Right renal pelvis (tissue), 4 donors: ENCODE results near the gene SH3TC2. TPM values are rescaled to one million over a fixed set of nuclear protein-coding genes. Genes with fewer than 3 reads are reported as not detected.
A peak's percentile ranks its signal among the peaks of the same experiment; 100 is the strongest.

Experiments used
- DNase-seq, 4 donors: peaks; one replicate each; pipeline ENCODE4 v3.0.0-alpha.2; 2013; ENCODE audit warnings: low read depth in 4 of 4, low spot score in 3 of 4, missing footprints in 1 of 4
- polyA plus RNA-seq, 4 donors: library from polyadenylated mRNA; unstranded; fragments of 120-200 nt; gene quantifications; one replicate each; pipeline ENCODE4 v1.2.1, GENCODE V29; 2013; ENCODE audit not compliant: insufficient read length in 4 of 4

SH3TC2 gene
- polyA plus RNA-seq, 4 donors: 0.50 to 1.4 (median 1.2) TPM

GRCh38 chr5:149002761-149003689 is 59.8 kb downstream of the SH3TC2 start:
- no peak for DNase-seq

- peak in 3 of 4 donors; percentile 4 to 39 (median 28) for DNase-seq
Measured at GRCh38 chr5:149002053-149002452, 60.8 kb downstream of the SH3TC2 start.

GRCh38 chr5:149001162-149001561 is 61.7 kb downstream of the SH3TC2 start:
- no peak for DNase-seq

GRCh38 chr5:148999741-149000140 is 63.1 kb downstream of the SH3TC2 start:
- no peak for DNase-seq

GRCh38 chr5:148998174-148998797 is 64.6 kb downstream of the SH3TC2 start:
- peak in 3 of 4 donors; percentile 13 to 23 (median 18) for DNase-seq

- DNase-seq: no peak
Measured at GRCh38 chr5:148996270-148996669, 66.6 kb downstream of the SH3TC2 start.

- no peak for DNase-seq
Measured at GRCh38 chr5:148995791-148996190, 67.1 kb downstream of the SH3TC2 start.

GRCh38 chr5:148993283-148993936 is 69.5 kb downstream of the SH3TC2 start:
- no peak for DNase-seq

GRCh38 chr5:148992265-148992664 is 70.6 kb downstream of the SH3TC2 start:
- DNase-seq: no peak

- DNase-seq: no peak
Measured at GRCh38 chr5:148991566-148991965, 71.3 kb downstream of the SH3TC2 start.

GRCh38 chr5:148990817-148991216 is 72.0 kb downstream of the SH3TC2 start:
- no peak for DNase-seq

- no peak for DNase-seq
Measured at GRCh38 chr5:148989567-148989966, 73.3 kb downstream of the SH3TC2 start.

- no peak for DNase-seq
Measured at GRCh38 chr5:148988328-148988727, 74.5 kb downstream of the SH3TC2 start.

GRCh38 chr5:148986636-148987035 is 76.2 kb downstream of the SH3TC2 start:
- DNase-seq: no peak

- DNase-seq: no peak
Measured at GRCh38 chr5:148984345-148984744, 78.5 kb downstream of the SH3TC2 start.

GRCh38 chr5:148981353-148981752 is 81.5 kb downstream of the SH3TC2 start:
- DNase-seq: no peak

GRCh38 chr5:148980731-148981130 is 82.1 kb downstream of the SH3TC2 start:
- DNase-seq: no peak

- DNase-seq: no peak
Measured at GRCh38 chr5:148979083-148979723, 83.7 kb downstream of the SH3TC2 start.

- DNase-seq: no peak
Measured at GRCh38 chr5:148978370-148979082, 84.3 kb downstream of the SH3TC2 start.
